BLaER1 treated with 17β-estradiol and CSF1 and Interleukin-3, amounts not matched to agents 10 nM and 100 nM (cell line): ENCODE data around the gene GPSM1.
A peak's percentile ranks its signal among the peaks of the same experiment; 100 is the strongest.
"Not testable (repeated sequence)": the region's sequence is repeated elsewhere in the genome, so short reads cannot be mapped to it uniquely, and the experiment has no call there.

ENCODE experiments used
- H3K27ac ChIP-seq, 11 experiments: shearing (Covaris generic); formaldehyde crosslinking; 2 replicates each; pipeline ENCODE4 v1.8.1; 2022
- H3K27me3 ChIP-seq, 11 experiments: shearing (Covaris generic); formaldehyde crosslinking; 2 replicates each; pipeline ENCODE4 v1.8.1; 2022
- H3K36me3 ChIP-seq, 11 experiments: shearing (Covaris generic); formaldehyde crosslinking; 2 replicates each; pipeline ENCODE4 v1.8.1; 2022
- H3K4me1 ChIP-seq, 10 experiments: shearing (Covaris generic); formaldehyde crosslinking; 2 replicates each; pipeline ENCODE4 v1.8.1; 2022
- H3K4me2 ChIP-seq, 11 experiments: shearing (Covaris generic); formaldehyde crosslinking; 2 replicates each; pipeline ENCODE4 v1.8.1; 2022
- H3K4me3 ChIP-seq, 10 experiments: shearing (Covaris generic); formaldehyde crosslinking; 2 replicates each; pipeline ENCODE4 v1.8.1; 2022
- H3K9ac ChIP-seq, 11 experiments: shearing (Covaris generic); formaldehyde crosslinking; 2 replicates each; pipeline ENCODE4 v1.8.1; 2022
- H3K9me3 ChIP-seq, 11 experiments: shearing (Covaris generic); formaldehyde crosslinking; replicated peaks in 1 of 11; 2 replicates each; pipeline ENCODE4 v1.8.1; 2022
- H4K20me1 ChIP-seq, 11 experiments: shearing (Covaris generic); formaldehyde crosslinking; 2 replicates each; pipeline ENCODE4 v1.8.1; 2022
- Cebpa-rat ChIP-seq, 11 experiments: shearing (Covaris generic); IDR thresholded peaks; 2 replicates each; pipeline ENCODE4 v1.8.1; 2022

GPSM1 gene

DNA sequence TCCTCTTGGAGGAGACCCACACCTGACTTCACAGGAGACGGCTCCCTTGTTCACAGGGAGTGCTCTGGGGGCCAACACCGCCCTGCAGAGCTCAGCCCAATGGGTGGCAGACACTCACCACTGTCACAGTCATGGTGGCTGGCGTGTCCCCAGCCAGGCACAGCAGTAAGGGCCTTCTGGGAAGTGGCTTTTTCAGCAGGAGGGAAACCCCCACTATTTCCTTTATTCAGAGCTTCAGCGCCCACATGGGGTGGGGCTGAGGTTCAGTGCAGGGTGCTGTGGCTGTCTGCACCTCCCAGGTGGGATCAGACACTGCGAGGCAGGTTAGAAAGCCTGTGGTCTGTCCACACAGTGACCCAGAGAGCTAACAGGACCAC lies 76.2 kb downstream of the GPSM1 start:
- Histone ChIP-seq H3K36me3 (peaks cover 50 to 70% (median 60%) of the 10 kb centered on the region in 11 experiments), H4K20me1 (peaks cover 18 to 60% (median 33%) of the 10 kb centered on the region in 11 experiments; a peak in 21 of 22 replicates), H3K27ac (peak overlapping the region in 9 of 11 experiments; percentile 41 to 67 (median 58); a peak in 15 of 22 replicates), H3K27me3 (no peaks in the 10 kb centered on the region), H3K9ac (peak overlapping the region in 10 of 11 experiments; percentile 48 to 75 (median 62); a peak in 17 of 22 replicates), H3K4me2 (peak overlapping the region; percentile 80 to 90 (median 86)), H3K4me1 (peaks cover 38 to 62% (median 55%) of the 10 kb centered on the region in 10 experiments), H3K4me3 (no peak overlapping the region), H3K9me3 (no peaks in the 10 kb centered on the region)
- no peak for TF ChIP-seq Cebpa-rat (IDR thresholded peaks at IDR 0.05)

- TF ChIP-seq Cebpa-rat (IDR thresholded peaks at IDR 0.05), result no peak
- Histone ChIP-seq H3K4me3 (peak overlapping the region in 3 of 10 experiments; percentile 2 to 33 (median 26); a peak in 2 of 20 replicates), H3K4me1 (peaks cover 38 to 62% (median 55%) of the 10 kb centered on the region in 10 experiments), H3K4me2 (peak overlapping the region; percentile 80 to 90 (median 86)), H4K20me1 (peaks cover 16 to 57% (median 28%) of the 10 kb centered on the region in 11 experiments; a peak in 18 of 22 replicates), H3K9me3 (no peaks in the 10 kb centered on the region), H3K27ac (peak overlapping the region in 10 of 11 experiments; percentile 3 to 67 (median 58); a peak in 18 of 22 replicates), H3K36me3 (peaks cover 50 to 67% (median 60%) of the 10 kb centered on the region in 11 experiments), H3K27me3 (no peaks in the 10 kb centered on the region), H3K9ac (peak overlapping the region; percentile 24 to 75 (median 62); a peak in 21 of 22 replicates)
Measured at GRCh38 chr9:136403915-136404800, 76.8 kb downstream of the GPSM1 start.

DNA sequence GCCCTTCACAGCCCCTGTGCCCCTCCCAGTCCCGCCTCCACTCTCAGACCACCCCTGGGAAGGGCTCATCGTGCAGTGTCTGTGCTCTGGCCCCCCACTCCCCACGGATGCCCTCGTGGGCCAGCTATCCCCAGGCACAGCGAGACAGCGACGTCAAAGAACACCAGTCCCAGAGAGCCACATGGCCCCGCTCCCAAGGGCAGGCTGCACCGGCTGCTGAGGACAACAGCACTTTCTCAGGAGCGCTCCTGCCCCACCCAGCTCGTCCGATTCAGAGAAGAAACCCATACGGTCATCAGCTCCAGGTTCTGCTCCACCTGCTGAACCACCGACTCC lies 77.4 kb downstream of the GPSM1 start:
- Histone ChIP-seq H3K27me3 (no peaks in the 10 kb centered on the region), H3K27ac (peak overlapping the region in 10 of 11 experiments; percentile 3 to 67 (median 58); a peak in 16 of 22 replicates), H3K4me1 (peaks cover 43 to 67% (median 59%) of the 10 kb centered on the region in 10 experiments), H3K4me3 (peak overlapping the region in 4 of 10 experiments; percentile 2 to 33 (median 18); a peak in 2 of 20 replicates), H4K20me1 (peaks cover 10 to 51% (median 25%) of the 10 kb centered on the region in 11 experiments; a peak in 17 of 22 replicates), H3K36me3 (peaks cover 50 to 67% (median 60%) of the 10 kb centered on the region in 11 experiments), H3K9ac (peak overlapping the region; percentile 24 to 75 (median 62); a peak in 21 of 22 replicates), H3K4me2 (peak overlapping the region; percentile 80 to 90 (median 86)), H3K9me3 (no peaks in the 10 kb centered on the region)
- no peak for TF ChIP-seq Cebpa-rat (IDR thresholded peaks at IDR 0.05)

DNA sequence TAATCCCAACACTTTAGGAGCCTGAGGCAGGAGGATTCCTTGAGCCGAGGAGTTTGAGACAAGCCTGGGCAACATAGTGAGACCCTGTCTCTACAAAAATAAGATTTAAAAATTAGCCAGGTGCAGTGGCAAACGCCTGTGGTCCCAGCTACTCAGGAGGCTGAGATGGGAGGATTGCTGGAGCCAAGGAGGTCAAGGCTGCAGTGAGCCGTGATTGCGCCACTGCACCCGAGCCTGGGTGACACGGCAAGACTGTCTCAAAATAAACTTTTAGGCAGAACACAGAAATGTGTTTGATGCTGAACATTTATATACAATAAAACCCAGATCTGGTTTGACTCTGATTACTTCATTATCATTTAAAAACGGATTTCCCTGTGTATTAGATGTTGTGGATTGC lies 78.1 kb downstream of the GPSM1 start:
- TF ChIP-seq Cebpa-rat (IDR thresholded peaks at IDR 0.05), result peak in 2 of 11 experiments; percentile 19 to 35; a peak in 1 of 22 replicates
- H3K27me3 ChIP-seq, result no peaks in the 10 kb centered on the region
- H3K4me3 ChIP-seq, result no peak overlapping the region
- peaks cover 8 to 50% (median 23%) of the 10 kb centered on the region in 11 experiments; a peak in 16 of 22 replicates for H4K20me1 ChIP-seq
- peaks cover 50 to 67% (median 60%) of the 10 kb centered on the region in 11 experiments for H3K36me3 ChIP-seq
- no peaks in the 10 kb centered on the region for H3K9me3 ChIP-seq
- H3K27ac ChIP-seq, result peak overlapping the region in 6 of 11 experiments; percentile 41 to 67 (median 58); a peak in 6 of 22 replicates
- peaks cover 46 to 67% (median 57%) of the 10 kb centered on the region in 10 experiments for H3K4me1 ChIP-seq
- peak overlapping the region; percentile 80 to 90 (median 86) for H3K4me2 ChIP-seq
- H3K9ac ChIP-seq, result peak overlapping the region; percentile 24 to 75 (median 62); a peak in 15 of 22 replicates

- peak overlapping the region in 9 of 11 experiments; percentile 15 to 75 (median 62); a peak in 12 of 22 replicates for H3K9ac ChIP-seq
- H3K4me1 ChIP-seq, result peaks cover 46 to 64% (median 54%) of the 10 kb centered on the region in 10 experiments
- H4K20me1 ChIP-seq, result peaks cover 11 to 49% (median 26%) of the 10 kb centered on the region in 11 experiments; a peak in 17 of 22 replicates
- peak overlapping the region; percentile 16 to 90 (median 85); a peak in 16 of 22 replicates for H3K4me2 ChIP-seq
- H3K27ac ChIP-seq, result peak overlapping the region in 2 of 11 experiments; percentile 58 to 67; a peak in 3 of 22 replicates
- H3K4me3 ChIP-seq, H3K9me3 ChIP-seq, H3K27me3 ChIP-seq: not testable (repeated sequence)
- peaks cover 50 to 66% (median 60%) of the 10 kb centered on the region in 11 experiments for H3K36me3 ChIP-seq
Measured at GRCh38 chr9:136405904-136406303, 78.6 kb downstream of the GPSM1 start.

GRCh38 chr9:136407061-136407460 lies 79.7 kb downstream of the GPSM1 start:
- H3K4me2 ChIP-seq, result not testable (repeated sequence)
- H3K4me1 ChIP-seq, result peaks cover 56 to 71% (median 63%) of the 10 kb centered on the region in 10 experiments

DNA sequence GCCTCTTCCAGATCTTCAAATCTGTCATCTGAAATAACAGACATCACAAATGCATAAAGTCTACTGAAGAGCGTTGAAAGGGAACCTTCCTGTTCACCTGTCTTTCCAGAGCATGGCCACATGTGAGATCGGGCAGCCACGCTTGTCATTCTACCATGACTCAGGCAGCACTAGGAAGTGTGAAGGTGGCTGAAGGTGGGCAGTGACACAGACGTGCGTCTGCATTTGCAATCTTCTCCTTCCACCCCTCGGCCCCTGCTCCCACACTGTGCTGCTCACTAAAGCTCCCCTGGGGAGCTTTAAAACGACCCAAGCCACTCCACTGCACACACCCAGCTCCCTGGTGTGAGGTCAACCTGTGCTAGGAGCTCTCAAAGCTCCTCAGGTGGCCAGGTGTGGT lies 80.6 kb downstream of the GPSM1 start:
- Histone ChIP-seq H3K36me3 (peaks cover 47 to 60% (median 53%) of the 10 kb centered on the region in 11 experiments), H3K27ac (no peak overlapping the region), H3K9ac (peak overlapping the region in 2 of 11 experiments; percentile 4 to 14; a peak in 1 of 22 replicates), H4K20me1 (peaks cover 28 to 60% (median 44%) of the 10 kb centered on the region in 11 experiments; a peak in 21 of 22 replicates), H3K4me3 (no peak overlapping the region), H3K27me3 (no peaks in the 10 kb centered on the region), H3K4me2 (peak overlapping the region in 6 of 11 experiments; percentile 8 to 99 (median 25); a peak in 9 of 22 replicates), H3K4me1 (peaks cover 62 to 78% (median 70%) of the 10 kb centered on the region in 10 experiments), H3K9me3 (no peaks in the 10 kb centered on the region)
- TF ChIP-seq Cebpa-rat (IDR thresholded peaks at IDR 0.05), result no peak

More at GRCh38 chr9:136407061-136407460, 79.7 kb downstream of the GPSM1 start:
- not testable (repeated sequence) for H3K27ac ChIP-seq, H3K27me3 ChIP-seq, H3K9me3 ChIP-seq, H3K4me3 ChIP-seq
- H3K36me3 ChIP-seq, result peaks cover 44 to 58% (median 52%) of the 10 kb centered on the region in 11 experiments
- peaks cover 23 to 56% (median 35%) of the 10 kb centered on the region in 11 experiments; a peak in 19 of 22 replicates for H4K20me1 ChIP-seq
- peak overlapping the region in 3 of 11 experiments; percentile 1 to 34 (median 4); a peak in 2 of 22 replicates for H3K9ac ChIP-seq
